Thymus (tissue), 11 donors: ENCODE results near the gene KLF6. TPM values are rescaled to one million over a fixed set of nuclear protein-coding genes. Genes with fewer than 3 reads are reported as not detected.
A peak's percentile ranks its signal among the peaks of the same experiment; 100 is the strongest.

Experiments
- DNase-seq, 9 donors: peaks; one replicate each; pipeline ENCODE4 v3.0.0-alpha.2; 2013; ENCODE audit warnings: low spot score in 9 of 9, low read depth in 6 of 9, missing footprints in 1 of 9
- H3K27ac ChIP-seq, 2 donors: one replicate each; pipeline ENCODE4 v1.5.1; 2013; ENCODE audit warnings: control low read depth in 1 of 2, low read depth in 1 of 2, low read length in 1 of 2, mild to moderate bottlenecking in 1 of 2, moderate library complexity in 1 of 2
- H3K27me3 ChIP-seq, 2 donors: one replicate each; pipeline ENCODE4 v1.5.1; 2013; ENCODE audit warnings: low read length in 1 of 2; ENCODE audit not compliant: control insufficient read depth in 2 of 2, insufficient read depth in 1 of 2
- H3K36me3 ChIP-seq, 2 donors: one replicate each; pipeline ENCODE4 v1.5.1; 2013; ENCODE audit warnings: low read length in 1 of 2, mild to moderate bottlenecking in 1 of 2, moderate library complexity in 1 of 2; ENCODE audit not compliant: control insufficient read depth in 2 of 2, insufficient read depth in 2 of 2
- H3K4me1 ChIP-seq, 2 donors: one replicate each; pipeline ENCODE4 v1.5.1; 2013; ENCODE audit warnings: low read length in 2 of 2; ENCODE audit not compliant: control insufficient read depth in 2 of 2, insufficient read depth in 2 of 2
- H3K4me3 ChIP-seq, 2 donors: one replicate each; pipeline ENCODE4 v1.5.1; 2013; ENCODE audit warnings: low read length in 2 of 2, control low read depth in 1 of 2, mild to moderate bottlenecking in 1 of 2
- H3K9me3 ChIP-seq, 2 donors: one replicate each; pipeline ENCODE4 v1.5.1; 2013; ENCODE audit warnings: low read length in 1 of 2, mild to moderate bottlenecking in 1 of 2; ENCODE audit not compliant: control insufficient read depth in 2 of 2, insufficient read depth in 1 of 2
- WGBS: extraction: QIAGEN DNeasy Blood & Tissue Kit; methylation state at CpG from one replicate; pipeline ENCODE4 v1.1.7; 2013; 5-methylcytosine and 5-hydroxymethylcytosine counted together
- polyA plus RNA-seq: library from polyadenylated mRNA; stranded (reverse); fragments of 200-250 nt; gene quantifications from one replicate; pipeline ENCODE4 v1.2.3, GENCODE V29; 2013
- total RNA-seq: library from RNA; stranded (reverse); fragments of 120-200 nt; gene quantifications from one replicate; pipeline ENCODE4 v1.2.4, GENCODE V29; 2013
- donor health status: healthy.

Gene KLF6
- total and polyA plus RNA-seq, 2 donors, result 27.4 to 65.8 TPM

DNA sequence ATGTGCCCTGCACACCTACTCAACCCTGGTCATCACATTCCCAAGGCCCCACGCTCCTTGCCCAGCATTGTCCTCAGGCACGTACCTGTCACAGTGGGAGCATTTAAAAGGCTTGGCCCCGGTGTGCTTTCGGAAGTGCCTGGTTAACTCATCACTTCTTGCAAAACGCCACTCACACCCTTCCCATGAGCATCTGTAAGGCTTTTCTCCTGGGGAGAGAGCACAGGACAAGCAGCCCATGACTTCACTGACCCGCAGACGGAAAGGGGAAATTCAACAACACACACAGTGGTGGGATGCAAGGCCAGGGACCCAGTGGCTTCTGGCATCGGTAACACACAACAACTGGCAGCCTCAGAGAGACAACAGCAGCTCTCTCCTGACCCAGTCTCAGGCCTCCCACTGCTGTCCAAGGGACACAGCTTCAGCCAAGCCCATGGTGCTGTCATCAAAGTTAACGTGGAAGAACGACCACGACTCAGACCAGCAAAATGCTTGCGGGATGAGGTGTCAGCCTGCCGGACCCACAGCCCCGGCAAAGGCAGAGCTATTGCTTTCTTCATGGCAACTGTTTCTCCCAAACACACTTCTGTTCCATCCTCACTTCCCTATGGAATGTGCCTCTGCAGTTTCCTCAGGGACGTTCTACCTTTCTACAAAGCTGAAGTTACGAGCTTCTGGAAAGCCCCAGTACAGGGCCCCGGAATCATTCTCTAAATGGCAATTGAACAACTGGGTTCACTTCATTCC, 4.8 kb downstream of the KLF6 start:
- DNase-seq, result no peak
- Histone ChIP-seq H3K4me3 (peak overlapping the region in 1 of 2 donors; percentile 19), H3K36me3 (peaks cover 61 to 69% of the 10 kb centered on the region in 2 donors), H3K9me3 (no peaks in the 10 kb centered on the region), H3K4me1 (peaks cover 24 to 59% of the 10 kb centered on the region in 2 donors), H3K27me3 (no peaks in the 10 kb centered on the region), H3K27ac (peak overlapping the region; percentile 10 to 32)
- 94% methylated on average over 17 of the region's 17 CpGs for WGBS

DNA sequence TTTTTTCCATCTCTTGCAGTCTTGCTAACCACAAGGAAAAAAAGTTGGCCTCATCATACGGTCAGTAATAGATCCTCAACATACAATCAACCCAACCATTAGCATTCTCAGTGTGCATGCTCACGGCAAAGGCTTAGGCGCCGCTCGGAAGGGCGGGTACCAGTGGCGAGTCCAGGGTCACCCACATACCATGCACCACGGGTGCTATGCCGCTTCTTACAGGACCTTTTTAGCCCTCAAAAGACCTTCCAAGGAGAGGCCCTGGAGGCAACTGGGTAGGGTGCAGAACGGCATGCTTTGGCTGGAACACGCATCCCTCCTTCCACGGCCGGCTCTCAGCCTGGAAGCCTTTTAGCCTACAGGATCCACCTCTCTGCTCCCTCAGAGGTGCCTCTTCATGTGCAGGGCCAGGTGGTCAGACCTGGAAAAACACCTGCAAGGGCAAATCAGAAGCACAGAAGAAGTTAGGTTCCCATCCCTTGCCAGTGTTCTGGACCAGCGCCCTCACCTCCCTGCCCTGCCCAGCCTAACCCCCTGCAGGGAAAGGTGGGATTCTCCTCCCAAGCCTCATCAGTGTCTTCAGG, 5.8 kb downstream of the KLF6 start:
- 96% methylated on average over 14 of the region's 14 CpGs for WGBS
- peaks cover 67 to 77% of the 10 kb centered on the region in 2 donors for H3K36me3 ChIP-seq
- DNase-seq, result no peak

DNA sequence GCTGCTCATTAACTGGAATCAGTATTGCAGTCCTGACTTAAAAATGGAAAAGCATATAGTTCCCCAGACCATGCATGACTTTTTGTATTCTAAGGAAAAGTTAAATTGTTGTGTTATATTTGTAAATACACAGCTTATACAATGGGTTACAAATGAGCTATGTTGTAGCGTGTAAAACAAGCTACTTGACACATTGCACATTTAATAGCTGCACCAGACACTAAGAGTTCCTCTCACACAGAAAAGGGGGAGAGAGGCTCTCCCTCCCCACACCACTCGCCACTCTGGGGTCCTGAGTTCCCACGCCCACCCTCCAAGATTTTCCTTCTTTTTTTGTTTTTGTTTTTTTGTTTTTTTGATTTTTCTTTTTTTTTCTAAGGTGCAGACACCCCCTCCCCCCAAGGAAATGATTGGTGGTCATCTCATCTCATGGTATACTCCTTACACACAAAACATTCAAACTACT, 6.3 kb downstream of the KLF6 start:
- peaks cover 24 to 59% of the 10 kb centered on the region in 2 donors for H3K4me1 ChIP-seq
- no peaks in the 10 kb centered on the region for H3K9me3 ChIP-seq
- no peak for DNase-seq
- no peak overlapping the region for H3K4me3 ChIP-seq
- H3K36me3 ChIP-seq, result peaks cover 73 to 77% of the 10 kb centered on the region in 2 donors
- H3K27me3 ChIP-seq, result no peaks in the 10 kb centered on the region
- 99% methylated on average over 3 of the region's 3 CpGs for WGBS
- H3K27ac ChIP-seq, result no peak overlapping the region

More for the DNA sequence above, 5.8 kb downstream of the KLF6 start:
- Histone ChIP-seq H3K27me3 (no peaks in the 10 kb centered on the region), H3K4me3 (no peak overlapping the region), H3K9me3 (no peaks in the 10 kb centered on the region), H3K27ac (no peak overlapping the region), H3K4me1 (peaks cover 24 to 59% of the 10 kb centered on the region in 2 donors)

DNA sequence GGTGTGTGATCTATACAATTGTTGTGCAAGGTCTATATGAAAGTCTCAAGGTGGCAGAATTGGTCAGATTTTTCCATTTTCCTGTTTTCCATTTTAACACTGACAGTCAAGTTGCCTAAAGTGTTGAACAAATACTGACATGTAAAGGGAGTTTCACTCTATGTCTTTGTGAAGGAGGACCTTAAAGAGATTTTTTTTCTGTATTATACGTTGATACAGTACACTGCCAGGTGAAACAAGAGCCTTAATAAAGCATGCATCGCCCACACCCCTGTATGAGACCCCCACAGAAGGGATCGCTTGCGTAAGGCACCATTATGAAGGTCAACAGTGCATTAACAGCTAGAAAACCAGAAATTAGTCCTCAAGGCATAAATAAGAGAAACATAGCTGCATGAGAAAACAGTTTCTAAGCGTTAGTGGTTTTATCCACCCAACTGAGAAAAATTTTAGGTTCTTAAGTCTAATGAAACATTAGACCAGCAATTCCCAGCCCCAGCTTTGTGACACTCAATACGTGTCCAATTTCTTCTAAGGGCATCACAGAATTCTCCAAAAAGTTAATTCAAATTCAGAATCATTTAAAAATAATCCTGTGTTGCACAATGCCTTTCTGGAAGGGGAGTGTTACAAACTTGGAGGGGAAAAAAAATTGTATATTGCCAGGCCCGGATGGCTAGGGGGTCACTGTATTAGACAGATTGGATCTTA, 6.9 kb downstream of the KLF6 start:
- no peaks in the 10 kb centered on the region for H3K27me3 ChIP-seq
- 93% methylated on average over 7 of the region's 7 CpGs for WGBS
- H3K36me3 ChIP-seq, result peaks cover 73 to 77% of the 10 kb centered on the region in 2 donors
- no peak for DNase-seq
- H3K9me3 ChIP-seq, result no peaks in the 10 kb centered on the region
- peaks cover 24 to 58% of the 10 kb centered on the region in 2 donors for H3K4me1 ChIP-seq
- H3K27ac ChIP-seq, result peak overlapping the region in 1 of 2 donors; percentile 39
- H3K4me3 ChIP-seq, result no peak overlapping the region

DNA sequence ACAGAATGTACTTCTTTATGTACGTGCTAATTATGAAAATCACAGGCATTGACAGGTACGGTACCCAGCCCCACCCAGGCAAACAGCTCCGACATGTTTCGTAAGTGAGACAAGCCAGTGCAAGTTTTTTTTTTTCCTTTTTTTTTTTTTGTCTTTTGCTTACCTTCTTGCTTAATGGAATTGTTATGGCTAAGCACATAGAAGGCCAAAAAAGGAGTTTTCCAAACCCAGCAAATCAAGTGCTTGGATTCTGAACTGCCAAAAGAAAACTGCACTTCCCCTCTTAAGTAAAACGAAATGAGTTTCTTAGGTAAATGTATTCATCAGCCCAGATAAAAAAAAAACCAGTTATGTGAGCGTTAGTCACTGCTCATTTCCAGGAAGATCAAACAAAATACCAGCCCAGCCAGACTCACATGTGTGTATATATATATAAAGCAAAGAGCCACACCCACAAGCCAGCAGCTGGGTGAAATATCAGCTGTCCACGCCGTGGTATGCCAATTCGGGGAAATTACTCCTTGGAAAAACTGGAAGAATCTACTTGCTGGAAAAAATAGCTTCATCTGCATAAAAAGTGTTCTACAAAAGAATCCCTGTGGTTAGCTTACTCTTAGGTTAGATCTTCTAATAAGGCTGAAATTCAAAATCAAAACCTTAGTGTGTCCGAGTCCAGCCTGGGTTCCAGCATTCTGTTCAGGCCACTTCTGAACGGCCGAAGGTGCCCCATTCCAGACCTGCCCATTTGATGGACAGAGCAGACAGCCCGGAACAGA, 8.0 kb downstream of the KLF6 start:
- peaks cover 20 to 51% of the 10 kb centered on the region in 2 donors for H3K4me1 ChIP-seq
- H3K27me3 ChIP-seq, result no peaks in the 10 kb centered on the region
- DNase-seq, result peak in 2 of 9 donors; percentile 22 to 63
- H3K4me3 ChIP-seq, result no peak overlapping the region
- peak overlapping the region; percentile 59 to 68 for H3K27ac ChIP-seq
- 75% methylated on average over 13 of the region's 13 CpGs for WGBS
- no peaks in the 10 kb centered on the region for H3K9me3 ChIP-seq
- H3K36me3 ChIP-seq, result peaks cover 63 to 73% of the 10 kb centered on the region in 2 donors

DNA sequence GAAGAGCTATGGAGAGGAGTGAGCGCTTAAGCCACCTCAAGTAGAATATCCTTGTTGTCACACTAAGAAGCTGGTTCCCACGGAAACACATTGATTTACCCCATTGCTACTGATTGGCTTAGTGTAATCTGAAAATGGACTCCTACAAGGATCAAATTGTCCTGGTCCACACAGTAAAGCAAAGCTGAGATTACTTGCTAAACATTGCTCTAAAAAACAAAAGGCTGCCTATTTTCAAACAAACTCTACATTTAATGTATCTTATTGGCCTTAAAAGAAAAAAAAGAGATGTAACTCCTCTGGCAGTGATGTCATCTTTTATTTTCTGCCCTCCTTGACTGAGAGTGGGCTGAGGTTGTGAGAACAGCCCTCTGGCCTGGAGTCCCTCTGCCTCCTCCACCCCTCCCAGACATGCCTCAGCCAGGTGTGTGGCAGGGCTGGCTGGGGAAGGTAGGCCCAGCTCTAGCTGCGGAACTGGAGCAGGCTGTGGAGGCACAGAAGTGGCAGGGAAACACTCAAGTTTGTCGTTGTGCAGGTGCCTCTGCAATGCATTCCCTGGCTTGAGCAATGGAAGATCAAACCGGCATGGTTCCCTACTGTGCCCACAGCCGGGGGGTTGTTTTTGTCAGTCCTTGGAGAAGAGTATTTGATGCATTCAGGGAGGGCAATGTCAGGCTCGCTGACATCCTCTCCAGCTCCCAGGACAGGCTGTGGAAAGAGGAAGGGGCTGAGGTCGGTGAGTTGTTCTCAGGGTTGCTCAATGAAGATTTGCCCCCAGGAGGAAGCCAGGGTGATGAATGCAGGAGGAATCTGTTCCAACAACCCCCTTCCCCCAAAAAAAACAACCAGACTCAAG, 9.1 kb downstream of the KLF6 start:
- Histone ChIP-seq H3K27me3 (no peaks in the 10 kb centered on the region), H3K9me3 (no peaks in the 10 kb centered on the region), H3K4me1 (peaks cover 15 to 41% of the 10 kb centered on the region in 2 donors), H3K4me3 (no peak overlapping the region), H3K27ac (peak overlapping the region; percentile 65 to 74), H3K36me3 (peaks cover 53 to 62% of the 10 kb centered on the region in 2 donors)
- 83% methylated on average over 8 of the region's 8 CpGs for whole genome bisulfite sequencing
- no peak for DNase-seq

GRCh38 chr10:3774814-3775695, 10.0 kb downstream of the KLF6 start:
- Histone ChIP-seq H3K27me3 (no peaks in the 10 kb centered on the region), H3K9me3 (no peaks in the 10 kb centered on the region), H3K27ac (peak overlapping the region in 1 of 2 donors; percentile 65), H3K36me3 (peaks cover 44 to 53% of the 10 kb centered on the region in 2 donors), H3K4me1 (peaks cover 6 to 32% of the 10 kb centered on the region in 2 donors), H3K4me3 (no peak overlapping the region)
- no peak for DNase-seq
- WGBS, result 96% methylated on average over 21 of the region's 21 CpGs
